NB4 (cell line): ENCODE data around the gene TAGAP.

ENCODE experiments used
- DNase-seq: peaks from one replicate; pipeline ENCODE4 v3.0.0; 2010; ENCODE audit warnings: low read depth
- H3K4me3 ChIP-seq: one replicate; pipeline ENCODE4 v1.5.1; 2011; ENCODE audit warnings: mild to moderate bottlenecking, low read depth, low read length, moderate library complexity
- MYC ChIP-seq: IDR thresholded peaks from 2 replicates; pipeline ENCODE4 v1.6.1; 2011; ENCODE audit warnings: low read depth, low read length
- POLR2A ChIP-seq: IDR thresholded peaks from 2 replicates; pipeline ENCODE4 v1.6.1; 2011; ENCODE audit warnings: mild to moderate bottlenecking; ENCODE audit not compliant: insufficient read length; ENCODE audit errors: extremely low read depth
- TF ChIP-seq, protein P1 (sequence below): IDR thresholded peaks from 2 replicates; pipeline ENCODE4 v1.6.1; 2011; ENCODE audit warnings: low read depth, low read length
- TF ChIP-seq, protein P2 (sequence below): IDR thresholded peaks from one replicate; pipeline ENCODE4 v1.5.1; 2012; ENCODE audit warnings: low read depth, low read length

The TAGAP gene

DNA sequence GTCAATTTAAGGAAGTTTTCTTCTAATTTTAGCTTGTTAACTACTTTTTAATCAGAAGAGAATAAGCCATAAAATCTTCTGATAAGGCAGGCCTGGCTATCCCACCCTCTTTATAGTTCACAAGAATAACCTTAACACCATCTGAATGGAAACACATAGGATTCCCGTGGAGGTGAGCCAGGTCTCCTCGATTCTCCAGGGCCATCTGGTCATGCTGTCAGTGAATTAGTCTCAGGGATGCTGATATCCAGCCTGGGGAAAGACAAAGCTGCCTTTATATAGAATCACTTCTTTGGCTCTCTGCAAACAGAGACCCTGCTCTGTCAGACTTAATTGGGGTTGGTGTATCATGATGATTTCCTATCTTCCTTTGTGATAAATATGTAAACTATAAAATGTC is 30.1 kb upstream of the TAGAP start:
- TF ChIP-seq, protein P1, sequence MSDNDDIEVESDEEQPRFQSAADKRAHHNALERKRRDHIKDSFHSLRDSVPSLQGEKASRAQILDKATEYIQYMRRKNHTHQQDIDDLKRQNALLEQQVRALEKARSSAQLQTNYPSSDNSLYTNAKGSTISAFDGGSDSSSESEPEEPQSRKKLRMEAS: no peak
- TF ChIP-seq, protein P2, sequence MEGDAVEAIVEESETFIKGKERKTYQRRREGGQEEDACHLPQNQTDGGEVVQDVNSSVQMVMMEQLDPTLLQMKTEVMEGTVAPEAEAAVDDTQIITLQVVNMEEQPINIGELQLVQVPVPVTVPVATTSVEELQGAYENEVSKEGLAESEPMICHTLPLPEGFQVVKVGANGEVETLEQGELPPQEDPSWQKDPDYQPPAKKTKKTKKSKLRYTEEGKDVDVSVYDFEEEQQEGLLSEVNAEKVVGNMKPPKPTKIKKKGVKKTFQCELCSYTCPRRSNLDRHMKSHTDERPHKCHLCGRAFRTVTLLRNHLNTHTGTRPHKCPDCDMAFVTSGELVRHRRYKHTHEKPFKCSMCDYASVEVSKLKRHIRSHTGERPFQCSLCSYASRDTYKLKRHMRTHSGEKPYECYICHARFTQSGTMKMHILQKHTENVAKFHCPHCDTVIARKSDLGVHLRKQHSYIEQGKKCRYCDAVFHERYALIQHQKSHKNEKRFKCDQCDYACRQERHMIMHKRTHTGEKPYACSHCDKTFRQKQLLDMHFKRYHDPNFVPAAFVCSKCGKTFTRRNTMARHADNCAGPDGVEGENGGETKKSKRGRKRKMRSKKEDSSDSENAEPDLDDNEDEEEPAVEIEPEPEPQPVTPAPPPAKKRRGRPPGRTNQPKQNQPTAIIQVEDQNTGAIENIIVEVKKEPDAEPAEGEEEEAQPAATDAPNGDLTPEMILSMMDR: no peak
- TF ChIP-seq POLR2A (no peak), MYC (no peak)
- DNase-seq: no peak
- no peak overlapping the region for H3K4me3 ChIP-seq

DNA sequence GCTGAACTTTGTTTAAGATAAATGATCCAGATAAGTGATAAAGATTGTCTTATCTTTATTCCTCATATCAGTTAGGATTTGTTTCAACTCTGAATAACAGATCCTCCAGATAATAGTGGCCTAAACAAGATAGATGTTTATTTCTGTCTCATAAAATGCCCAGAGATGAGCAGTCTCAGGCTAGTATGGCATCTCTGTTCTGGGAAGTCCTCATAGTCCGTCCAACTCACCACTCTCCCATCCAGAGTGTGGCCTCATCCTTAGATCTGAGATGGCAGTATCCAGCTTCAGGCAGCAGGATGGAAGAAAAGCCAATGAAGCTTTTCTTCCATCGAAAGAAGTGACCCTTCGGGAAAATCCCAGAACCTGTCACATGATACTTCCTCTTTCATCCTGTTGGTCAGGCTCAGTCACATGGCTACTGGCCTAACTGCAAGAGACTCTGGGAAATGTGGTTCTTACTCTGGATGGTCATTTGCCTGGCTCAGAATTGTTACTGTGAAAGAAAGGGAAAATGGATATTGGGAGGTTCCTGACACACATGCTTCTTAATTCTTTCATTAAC is 29.4 kb upstream of the TAGAP start:
- H3K4me3 ChIP-seq: peak overlapping the region; percentile 7
- peak; percentile 44 for DNase-seq
- TF ChIP-seq, protein P1: peak; percentile 92
- TF ChIP-seq POLR2A: no peak
- TF ChIP-seq MYC: no peak

DNA sequence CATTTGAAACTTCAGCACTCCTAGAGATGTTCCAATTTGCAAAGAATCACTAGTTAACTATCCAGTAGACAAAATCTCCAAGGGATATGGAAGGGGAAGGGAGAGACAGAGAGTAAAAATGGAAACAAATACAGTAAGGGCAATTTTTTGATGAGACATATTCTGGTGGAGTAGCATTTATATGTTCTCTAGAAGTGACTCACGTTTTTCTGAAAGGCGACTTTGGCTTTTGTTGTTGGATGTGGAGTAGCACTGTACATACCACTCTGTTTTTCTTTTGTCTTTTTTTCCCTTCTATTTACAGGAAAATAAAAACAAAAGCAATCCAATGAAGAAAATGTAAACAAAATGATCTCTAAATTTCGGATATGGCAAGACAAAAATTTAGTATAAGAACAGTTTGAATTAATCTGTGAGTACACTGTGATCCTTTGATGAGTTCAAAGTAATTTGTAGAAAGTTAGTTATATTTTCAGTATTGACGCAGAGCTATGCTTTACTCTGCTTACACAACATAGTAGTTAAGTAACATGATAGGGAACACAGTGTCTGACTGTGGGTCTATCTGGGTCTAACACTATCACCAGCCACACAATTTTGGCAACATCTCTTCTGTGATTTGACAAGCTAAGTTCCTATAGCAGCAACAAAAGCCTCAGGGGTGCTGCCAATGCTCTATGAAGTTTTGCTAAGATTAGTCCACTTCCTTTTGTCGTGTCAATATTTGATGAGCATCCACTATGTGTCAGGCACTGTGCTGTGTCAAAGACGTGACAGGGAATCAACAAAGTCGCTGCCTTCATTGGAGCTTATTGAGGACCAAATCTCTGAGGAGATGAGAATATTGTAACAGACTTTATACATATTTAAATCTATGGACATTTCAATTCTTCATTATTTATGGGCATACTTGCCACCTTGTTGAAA is 27.3 kb upstream of the TAGAP start:
- no peak for DNase-seq

DNA sequence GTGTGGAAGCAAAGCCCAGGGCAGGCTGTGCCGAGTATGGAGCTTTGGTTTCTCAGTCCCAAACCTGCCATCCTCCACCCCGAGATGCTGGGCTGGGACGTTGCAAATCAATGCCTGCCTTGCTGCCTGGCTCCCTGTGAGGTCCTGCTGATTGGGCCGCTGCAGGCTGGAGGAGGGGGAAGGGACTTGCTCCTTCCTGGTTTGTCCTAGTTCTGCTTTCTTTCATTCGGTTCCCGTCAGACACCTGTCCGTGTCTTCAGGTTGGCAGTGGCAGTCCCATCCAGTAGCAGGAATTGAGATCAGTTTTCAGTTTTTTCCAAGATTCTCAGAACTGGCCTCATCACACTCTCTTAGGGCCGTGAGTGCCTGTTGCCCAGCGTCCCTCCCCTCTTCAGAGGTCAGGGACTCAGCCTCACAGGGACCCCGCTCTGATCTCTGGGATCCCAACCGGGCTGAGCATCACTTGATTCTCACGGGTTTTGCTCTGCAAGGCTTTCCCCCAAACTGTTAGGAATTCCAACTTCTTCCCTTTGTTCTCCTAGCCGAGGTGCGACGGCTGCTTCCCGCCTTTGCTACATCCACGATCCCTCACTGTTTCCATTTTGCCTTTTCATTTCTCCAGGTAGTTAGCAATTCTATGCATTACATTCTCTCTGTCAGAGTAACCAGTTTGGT is 24.2 kb upstream of the TAGAP start:
- no peak for DNase-seq
- no peak overlapping the region for H3K4me3 ChIP-seq

More for the DNA sequence above, 27.3 kb upstream of the TAGAP start:
- H3K4me3 ChIP-seq: no peak overlapping the region
- TF ChIP-seq MYC (no peak), POLR2A (no peak)
- TF ChIP-seq, protein P1: no peak
- TF ChIP-seq, protein P2: no peak

DNA sequence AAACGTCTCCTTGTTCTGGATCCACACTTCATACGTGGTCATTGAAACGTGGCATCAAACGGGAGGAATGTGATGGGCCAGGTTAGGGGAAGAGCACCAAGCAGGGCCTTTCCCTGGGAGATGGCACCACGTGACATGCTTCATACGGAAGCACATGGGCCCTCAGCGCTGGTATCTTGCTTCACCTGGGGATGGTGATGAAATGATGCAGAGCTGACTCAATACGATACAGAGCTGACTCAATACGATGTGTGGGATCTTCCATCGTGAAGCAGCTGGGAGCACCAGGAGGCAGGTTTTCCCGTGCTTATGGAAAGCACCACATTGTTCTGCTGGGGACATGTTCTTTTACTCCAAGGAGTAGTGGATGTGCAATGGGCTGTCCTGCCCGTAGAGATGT is 22.5 kb upstream of the TAGAP start:
- no peak for DNase-seq
- TF ChIP-seq, protein P1: no peak
- no peak for TF ChIP-seq POLR2A
- TF ChIP-seq, protein P2: no peak
- no peak for TF ChIP-seq MYC
- H3K4me3 ChIP-seq: no peak overlapping the region

More for the DNA sequence above, 24.2 kb upstream of the TAGAP start:
- no peak for TF ChIP-seq MYC
- no peak for TF ChIP-seq POLR2A
- TF ChIP-seq, protein P2: no peak
- TF ChIP-seq, protein P1: no peak

DNA sequence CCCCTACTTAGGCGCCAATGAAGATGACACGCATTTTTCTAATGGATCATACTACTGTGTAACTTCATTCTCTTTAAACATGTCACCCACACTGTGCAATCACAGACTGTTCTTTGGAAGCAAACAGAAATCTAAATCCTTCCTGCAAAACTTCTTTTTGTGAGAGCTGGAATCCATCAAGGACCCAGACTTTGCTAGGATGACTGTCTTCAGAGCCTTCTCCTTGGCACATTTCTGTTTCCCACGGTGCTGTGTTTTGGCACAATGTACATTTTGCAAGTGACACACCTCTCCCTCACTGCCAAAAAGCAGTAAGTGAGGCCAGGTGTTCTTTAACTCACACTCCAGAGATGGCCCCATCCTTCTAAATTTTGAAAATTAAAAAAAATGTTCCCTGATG is 21.7 kb upstream of the TAGAP start:
- no peak overlapping the region for H3K4me3 ChIP-seq
- DNase-seq: no peak
- no peak for TF ChIP-seq POLR2A
- TF ChIP-seq, protein P1: no peak
- TF ChIP-seq, protein P2: no peak
- no peak for TF ChIP-seq MYC
